Activated naive CD8-positive, alpha-beta T cell treated with anti-CD3 and anti-CD28 coated beads, Interleukin-2, amount 10 ng/mL, durations not matched to agents 7 days and 5 days (primary cell): ENCODE data around the gene DBNL. TPM values are rescaled to one million over a fixed set of nuclear protein-coding genes. Genes with fewer than 3 reads are reported as not detected.

ENCODE experiments used
- ATAC-seq: fragments of 150-1000 bp; cut with Tn5 transposase; one replicate; pipeline ENCODE4 v1.10.0; 2021; ENCODE audit warnings: low read depth, moderate library complexity
- POLR2A ChIA-PET: fragments of 350-600 bp; sonication (Branson Sonifier 250); formaldehyde crosslinking; loops from one replicate; lab custom pipeline; 2021; ENCODE audit warnings: antibody characterized with exemption; lab: Charles Lee
- DNase-seq: peaks from one replicate; pipeline ENCODE4 v3.0.0; 2021
- H3K27ac Mint-ChIP-seq: one replicate; pipeline ENCODE4 v1.8.0; 2022; ENCODE audit warnings: mild to moderate bottlenecking, mixed read lengths
- H3K27me3 Mint-ChIP-seq: one replicate; pipeline ENCODE4 v1.8.0; 2022; ENCODE audit warnings: mild to moderate bottlenecking, moderate library complexity, mixed read lengths
- H3K36me3 Mint-ChIP-seq: one replicate; pipeline ENCODE4 v1.8.0; 2021; ENCODE audit warnings: mild to moderate bottlenecking, mixed read lengths
- H3K4me1 Mint-ChIP-seq: one replicate; pipeline ENCODE4 v1.8.0; 2021; ENCODE audit warnings: mixed read lengths
- H3K4me3 Mint-ChIP-seq: one replicate; pipeline ENCODE4 v1.8.0; 2022; ENCODE audit warnings: mild to moderate bottlenecking, moderate library complexity, mixed read lengths
- H3K9me3 Mint-ChIP-seq: one replicate; pipeline ENCODE4 v1.8.0; 2021; ENCODE audit warnings: mixed read lengths
- total RNA-seq, 2 experiments: library from RNA; stranded (reverse); gene quantifications; one replicate each; pipeline ENCODE4 v1.2.3, GENCODE V29; 2021

DBNL gene
- total RNA-seq, 2 experiments from 2014 or later = 152 to 157 TPM

DNA sequence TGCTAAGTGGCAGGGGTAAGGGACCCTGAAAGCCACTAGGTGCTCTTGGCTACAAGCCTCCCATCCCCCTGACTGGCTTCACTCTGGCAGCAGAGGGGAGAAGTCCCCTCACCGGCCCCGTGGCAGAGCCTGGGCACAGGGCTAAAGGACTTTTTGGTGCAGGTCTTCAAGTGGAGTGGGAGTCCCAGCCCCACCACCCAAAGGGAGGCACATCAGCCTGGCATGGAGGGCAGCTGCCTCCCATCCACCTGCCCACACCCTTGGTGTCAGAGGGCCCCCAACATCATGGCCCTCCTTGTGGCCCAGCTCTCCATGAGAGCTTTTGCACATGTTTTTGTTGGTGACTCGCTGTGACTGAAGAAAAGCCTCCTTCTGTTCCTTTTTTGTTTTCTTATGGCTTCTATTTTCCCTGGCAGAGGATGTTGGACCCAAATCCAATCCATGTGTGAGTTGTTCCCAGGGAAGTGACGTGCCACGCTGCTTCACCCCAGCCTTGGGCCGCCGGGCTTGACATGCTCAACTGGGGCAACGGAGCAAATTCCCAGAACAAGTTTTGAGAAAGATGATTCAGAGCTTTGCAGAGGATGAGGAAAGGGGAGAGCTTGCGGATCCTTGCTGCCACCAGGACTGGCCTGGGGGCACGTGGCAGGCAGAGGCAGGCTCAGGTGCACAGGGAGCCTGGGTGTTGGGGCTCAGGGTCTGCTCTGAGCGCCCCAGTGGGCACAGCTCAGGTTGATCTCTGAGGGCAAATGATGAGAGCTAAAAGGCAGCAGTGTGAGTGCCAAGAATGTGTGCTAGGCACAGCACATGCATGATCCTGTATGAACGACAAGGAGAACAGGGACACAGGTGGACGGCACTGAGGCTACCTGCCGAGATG lies 57.7 kb downstream of the DBNL start:
- DNase-seq (no peak), ATAC-seq (no peak)
- Mint-ChIP-seq H3K9me3 (no peaks in the 10 kb centered on the region), H3K4me1 (peaks cover 28% of the 10 kb centered on the region), H3K27ac (peak overlapping the region; percentile 44), H3K27me3 (peaks cover 4% of the 10 kb centered on the region), H3K4me3 (no peak overlapping the region), H3K36me3 (peaks cover 2% of the 10 kb centered on the region)
- POLR2A ChIA-PET = interaction anchor here (1.1 kb wide), 1 partner anchor 22 kb away, joined by 5 read pairs; no protein-coding TSS in a partner anchor

DNA sequence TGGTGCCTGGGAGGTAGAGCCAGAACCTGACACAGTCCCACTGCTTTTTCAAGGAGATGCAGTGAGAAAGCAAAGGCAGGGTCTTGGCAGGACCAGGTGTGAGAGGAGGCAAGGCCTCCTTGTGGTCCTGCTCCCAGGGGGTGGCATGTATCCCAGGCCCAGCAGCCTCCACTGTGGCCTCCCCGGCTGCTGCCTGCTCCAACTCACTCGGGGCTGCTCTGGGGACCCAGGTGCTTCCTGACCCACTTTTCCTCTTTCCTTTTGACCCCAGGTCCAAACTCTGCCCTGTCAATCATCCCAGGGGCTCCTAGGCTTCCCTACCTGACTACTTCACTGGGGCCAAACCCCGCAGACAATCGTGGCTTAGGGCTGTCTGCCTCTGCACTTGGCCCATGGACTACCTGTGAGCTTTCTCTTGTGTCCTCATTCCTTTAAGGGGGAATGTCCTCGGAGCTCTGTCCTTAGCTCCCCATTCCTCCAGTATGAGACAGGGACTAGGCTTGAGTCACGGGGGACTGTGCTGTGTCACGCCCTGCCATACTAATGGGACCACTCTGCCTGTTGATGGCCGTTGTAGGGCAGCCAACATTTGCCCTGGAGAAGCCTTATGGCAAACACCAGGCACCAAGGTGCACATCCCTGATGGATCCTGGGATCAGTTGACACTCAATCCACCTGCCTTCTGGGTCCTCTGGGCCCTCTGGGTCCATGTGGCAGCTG lies 58.5 kb downstream of the DBNL start:
- POLR2A ChIA-PET = interaction anchor here (1.1 kb wide), 1 partner anchor 22 kb away, joined by 5 read pairs; no protein-coding TSS in a partner anchor
- no peak for ATAC-seq
- no peaks in the 10 kb centered on the region for H3K9me3 Mint-ChIP-seq
- H3K4me3 Mint-ChIP-seq = peak overlapping the region; percentile 58
- peaks cover 2% of the 10 kb centered on the region for H3K36me3 Mint-ChIP-seq
- H3K4me1 Mint-ChIP-seq = peaks cover 20% of the 10 kb centered on the region
- peak overlapping the region; percentile 65 for H3K27ac Mint-ChIP-seq
- peaks cover 4% of the 10 kb centered on the region for H3K27me3 Mint-ChIP-seq
- no peak for DNase-seq

DNA sequence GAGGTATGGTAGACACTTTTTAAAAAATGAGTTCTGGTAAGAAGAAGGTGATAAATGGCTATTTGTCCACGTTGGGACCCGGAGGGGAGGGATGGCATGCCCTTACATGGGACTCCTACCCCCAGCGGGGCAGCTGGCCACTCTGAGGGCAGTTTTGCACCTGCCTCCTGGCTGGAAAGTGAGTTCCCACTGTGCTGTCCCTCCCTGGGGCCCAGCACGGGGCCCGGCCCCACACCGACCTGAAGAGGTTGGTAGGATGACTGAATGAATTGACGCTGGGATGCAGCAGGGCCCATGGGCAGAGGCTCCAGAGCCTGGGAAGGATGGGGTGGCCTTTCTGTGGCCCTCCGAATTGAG lies 59.0 kb downstream of the DBNL start:
- H3K9me3 Mint-ChIP-seq = no peaks in the 10 kb centered on the region
- DNase-seq = no peak
- H3K4me1 Mint-ChIP-seq = peaks cover 18% of the 10 kb centered on the region
- H3K4me3 Mint-ChIP-seq = peak overlapping the region; percentile 58
- peaks cover 2% of the 10 kb centered on the region for H3K36me3 Mint-ChIP-seq
- no peak for ATAC-seq
- peak overlapping the region; percentile 65 for H3K27ac Mint-ChIP-seq
- POLR2A ChIA-PET = no interaction called here
- H3K27me3 Mint-ChIP-seq = peaks cover 4% of the 10 kb centered on the region

DNA sequence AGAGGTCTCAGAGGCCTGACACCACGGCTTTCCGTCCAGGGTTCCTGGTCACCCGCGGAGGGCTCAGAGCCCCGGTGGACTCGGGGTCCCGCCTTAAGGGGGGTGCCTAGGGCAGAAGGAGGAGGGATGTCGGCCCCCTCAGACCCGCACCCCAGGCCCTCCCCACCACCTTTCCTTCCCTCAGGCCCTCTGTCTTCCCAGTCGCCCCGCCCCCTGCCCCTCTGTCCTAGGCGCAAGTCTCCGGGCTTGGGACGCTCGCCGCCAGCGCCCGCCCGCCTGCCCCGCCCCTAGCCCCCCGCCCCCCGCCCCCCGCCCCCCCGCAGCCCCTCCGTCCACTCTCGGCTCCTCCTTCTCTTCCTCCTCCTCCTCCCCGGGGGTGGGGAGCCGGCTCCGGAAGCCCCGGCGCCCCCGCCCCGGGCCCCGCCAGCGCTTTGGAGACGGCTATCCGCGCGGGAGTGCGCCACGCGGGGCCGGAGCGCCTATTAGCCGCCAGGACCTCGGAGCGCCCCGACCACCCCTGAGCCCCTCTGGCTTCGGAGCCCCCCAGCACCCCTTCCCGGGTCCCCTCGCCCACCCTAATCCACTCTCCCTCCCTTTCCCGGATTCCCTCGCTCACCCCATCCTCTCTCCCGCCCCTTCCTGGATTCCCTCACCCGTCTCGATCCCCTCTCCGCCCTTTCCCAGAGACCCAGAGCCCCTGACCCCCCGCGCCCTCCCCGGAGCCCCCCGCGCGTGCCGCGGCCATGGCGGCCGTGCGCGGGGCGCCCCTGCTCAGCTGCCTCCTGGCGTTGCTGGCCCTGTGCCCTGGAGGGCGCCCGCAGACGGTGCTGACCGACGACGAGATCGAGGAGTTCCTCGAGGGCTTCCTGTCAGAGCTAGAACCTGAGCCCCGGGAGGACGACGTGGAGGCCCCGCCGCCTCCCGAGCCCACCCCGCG lies 59.7 kb downstream of the DBNL start, which contains the start of gene AEBP1:
Gene AEBP1, plus strand, starts transcription at position 423 of the 937 bp plus-strand sequence. Its CDS starts 321 bp downstream, at position 744.
- H3K4me3 Mint-ChIP-seq = peak within 1 kb of the TSS; percentile 83
- H3K4me1 Mint-ChIP-seq = peaks cover 16% of the 10 kb centered on the region
- peaks cover 4% of the 10 kb centered on the region for H3K27me3 Mint-ChIP-seq
- peak; percentile 73 for ATAC-seq
- H3K9me3 Mint-ChIP-seq = no peaks in the 10 kb centered on the region
- peaks cover 2% of the 10 kb centered on the region for H3K36me3 Mint-ChIP-seq
- peak; percentile 64 for DNase-seq
- H3K27ac Mint-ChIP-seq = peak within 1 kb of the TSS; percentile 65
- POLR2A ChIA-PET = interaction anchor here (0.6 to 1.8 kb wide), 3 partner anchors 18 to 32 kb away, joined by 3 to 10 read pairs (median 8); partner anchors contain the start of gene POLD2

GRCh38 chr7:44104860-44105771 lies 60.6 kb downstream of the DBNL start:
- Mint-ChIP-seq H3K9me3 (no peaks in the 10 kb centered on the region), H3K27ac (peak overlapping the region; percentile 54)
- POLR2A ChIA-PET = interaction anchor here (0.6 to 1.8 kb wide), 4 partner anchors 18 to 386 kb away, joined by 3 to 10 read pairs (median 6); partner anchors contain the start of genes NUDCD3 and POLD2

GRCh38 chr7:44105832-44106231 lies 61.3 kb downstream of the DBNL start:
- POLR2A ChIA-PET = interaction anchor here (0.6 to 1.8 kb wide), 4 partner anchors 17 to 385 kb away, joined by 4 to 10 read pairs (median 6); partner anchors contain the start of genes NUDCD3 and POLD2
- ATAC-seq = no peak
- H3K9me3 Mint-ChIP-seq = no peaks in the 10 kb centered on the region

More at GRCh38 chr7:44104860-44105771, 60.6 kb downstream of the DBNL start:
- peaks cover 4% of the 10 kb centered on the region for H3K27me3 Mint-ChIP-seq
- H3K4me1 Mint-ChIP-seq = peaks cover 12% of the 10 kb centered on the region
- peak; percentile 20 for ATAC-seq
- peak overlapping the region; percentile 83 for H3K4me3 Mint-ChIP-seq
- H3K36me3 Mint-ChIP-seq = peaks cover 2% of the 10 kb centered on the region
- no peak for DNase-seq

GRCh38 chr7:44106311-44107065 lies 62.0 kb downstream of the DBNL start:
- ATAC-seq (no peak), DNase-seq (no peak)
- Mint-ChIP-seq H3K9me3 (no peaks in the 10 kb centered on the region), H3K36me3 (peaks cover 2% of the 10 kb centered on the region), H3K4me3 (no peak overlapping the region), H3K27me3 (peaks cover 4% of the 10 kb centered on the region), H3K4me1 (peaks cover 12% of the 10 kb centered on the region), H3K27ac (peak overlapping the region; percentile 8)
- POLR2A ChIA-PET = interaction anchor here (0.6 to 0.9 kb wide), 2 partner anchors 14 to 123 kb away, joined by 3 to 4 read pairs; no protein-coding TSS in a partner anchor

More at GRCh38 chr7:44105832-44106231, 61.3 kb downstream of the DBNL start:
- DNase-seq = no peak
- Mint-ChIP-seq H3K27ac (peak overlapping the region; percentile 46), H3K36me3 (peaks cover 2% of the 10 kb centered on the region), H3K4me1 (peaks cover 12% of the 10 kb centered on the region), H3K4me3 (peak overlapping the region; percentile 83), H3K27me3 (peaks cover 4% of the 10 kb centered on the region)

- no peak for ATAC-seq
- H3K27me3 Mint-ChIP-seq = peaks cover 4% of the 10 kb centered on the region
- POLR2A ChIA-PET = interaction anchor here (0.9 kb wide), 1 partner anchor 13 kb away, joined by 3 read pairs; no protein-coding TSS in a partner anchor
- DNase-seq = no peak
- H3K4me3 Mint-ChIP-seq = no peak overlapping the region
- H3K9me3 Mint-ChIP-seq = no peaks in the 10 kb centered on the region
- H3K4me1 Mint-ChIP-seq = peaks cover 12% of the 10 kb centered on the region
- H3K36me3 Mint-ChIP-seq = peaks cover 2% of the 10 kb centered on the region
- no peak overlapping the region for H3K27ac Mint-ChIP-seq
Observed at GRCh38 chr7:44107116-44107960, 62.8 kb downstream of the DBNL start.

- no peak for ATAC-seq
- peaks cover 5% of the 10 kb centered on the region for H3K36me3 Mint-ChIP-seq
- H3K4me1 Mint-ChIP-seq = peaks cover 12% of the 10 kb centered on the region
- no peaks in the 10 kb centered on the region for H3K27me3 Mint-ChIP-seq
- no peak overlapping the region for H3K27ac Mint-ChIP-seq
- no peak overlapping the region for H3K4me3 Mint-ChIP-seq
- H3K9me3 Mint-ChIP-seq = no peaks in the 10 kb centered on the region
- POLR2A ChIA-PET = no interaction called here
- no peak for DNase-seq
Observed at GRCh38 chr7:44107961-44108767, 63.7 kb downstream of the DBNL start.
